LNCAP (cell line): Measurements from ENCODE around the gene HNRNPH1.

Source experiments
- CTCF ChIP-seq: fragments of 450-650 bp; IDR thresholded peaks from 2 replicates; pipeline ENCODE4 v1.5.1; 2017; ENCODE audit warnings: mild to moderate bottlenecking

The HNRNPH1 gene

GRCh38 chr5:179614745-179615144 lies 8.7 kb downstream of the HNRNPH1 start:
- no peak for TF ChIP-seq CTCF

- no peak for TF ChIP-seq CTCF
Measured at GRCh38 chr5:179613460-179614071, 9.9 kb downstream of the HNRNPH1 start.

- TF ChIP-seq CTCF: no peak
Measured at GRCh38 chr5:179612577-179613459, 10.7 kb downstream of the HNRNPH1 start.

GRCh38 chr5:179610903-179611265 lies 12.6 kb downstream of the HNRNPH1 start:
- TF ChIP-seq CTCF: no peak

- no peak for TF ChIP-seq CTCF
Measured at GRCh38 chr5:179610109-179610902, 13.2 kb downstream of the HNRNPH1 start.

- TF ChIP-seq CTCF: no peak
Measured at GRCh38 chr5:179609834-179610108, 13.7 kb downstream of the HNRNPH1 start.

GRCh38 chr5:179608131-179608581 lies 15.3 kb downstream of the HNRNPH1 start:
- TF ChIP-seq CTCF: no peak
